DOHH2 (cell line): ENCODE data around the gene TRPM5.
"Not testable (repeated sequence)": the region's sequence is repeated elsewhere in the genome, so short reads cannot be mapped to it uniquely, and the experiment has no call there.

Source experiments
- H3F3A ChIP-seq: fragments of 200-600 bp; sonication (generic), shearing (Covaris generic); 2 replicates; pipeline ENCODE4 v1.6.0; 2016; ENCODE audit warnings: antibody characterized with exemption, mild to moderate bottlenecking; ENCODE audit not compliant: control insufficient read depth, insufficient read depth
- H3K27ac ChIP-seq: fragments of 200-600 bp; sonication (generic); 2 replicates; pipeline ENCODE4 v1.5.1; 2014; ENCODE audit warnings: low read depth, mild to moderate bottlenecking, low read length, moderate library complexity
- H3K27me3 ChIP-seq: fragments of 200-600 bp; sonication (generic); 2 replicates; pipeline ENCODE4 v1.6.1; 2014; ENCODE audit warnings: mild to moderate bottlenecking, low read length, mixed read lengths; ENCODE audit not compliant: control insufficient read depth
- H3K36me3 ChIP-seq: fragments of 200-600 bp; sonication (generic); 2 replicates; pipeline ENCODE4 v1.6.1; 2014; ENCODE audit warnings: mild to moderate bottlenecking, low read length, moderate library complexity, mixed read lengths; ENCODE audit not compliant: control insufficient read depth
- H3K4me1 ChIP-seq: fragments of 200-600 bp; sonication (generic); 2 replicates; pipeline ENCODE4 v1.6.1; 2014; ENCODE audit warnings: mild to moderate bottlenecking, low read length, mixed read lengths; ENCODE audit not compliant: control insufficient read depth
- H3K4me2 ChIP-seq: fragments of 200-600 bp; sonication (generic); 2 replicates; pipeline ENCODE4 v1.6.0; 2014; ENCODE audit warnings: mild to moderate bottlenecking, low read length, moderate library complexity
- H3K4me3 ChIP-seq: fragments of 200-600 bp; sonication (generic); 2 replicates; pipeline ENCODE4 v1.5.1; 2014; ENCODE audit warnings: mild to moderate bottlenecking, low read length, mixed read lengths
- H3K79me2 ChIP-seq: fragments of 200-600 bp; sonication (generic); 2 replicates; pipeline ENCODE4 v1.6.1; 2014; ENCODE audit warnings: mild to moderate bottlenecking, low read length, mixed read lengths; ENCODE audit not compliant: control insufficient read depth
- H3K9me2 ChIP-seq: fragments of 200-600 bp; sonication (generic); replicated peaks from 2 replicates; pipeline ENCODE4 v1.6.1; 2014; ENCODE audit warnings: mild to moderate bottlenecking, low read length, mixed read lengths; ENCODE audit not compliant: control insufficient read depth
- H3K9me3 ChIP-seq: fragments of 200-600 bp; sonication (generic); 2 replicates; pipeline ENCODE4 v1.6.1; 2014; ENCODE audit warnings: antibody characterized with exemption, low read length, mixed read lengths; ENCODE audit not compliant: control insufficient read depth, insufficient read depth
- H4K20me1 ChIP-seq: fragments of 200-600 bp; sonication (generic); 2 replicates; pipeline ENCODE4 v1.6.0; 2014; ENCODE audit warnings: low read depth, mild to moderate bottlenecking, antibody characterized with exemption, low read length, moderate library complexity; ENCODE audit not compliant: control insufficient read depth, insufficient read depth
- EZH2phosphoT487 ChIP-seq: fragments of 200-600 bp; sonication (generic); IDR thresholded peaks from 2 replicates; pipeline ENCODE4 v1.6.1; 2017; ENCODE audit warnings: borderline replicate concordance, mild to moderate bottlenecking, antibody characterized with exemption, low read length, moderate library complexity, mixed read lengths
- TF ChIP-seq, protein P1 (sequence below): fragments of 200-600 bp; sonication (generic); IDR thresholded peaks from one replicate; pipeline ENCODE4 v1.5.1; 2014; ENCODE audit warnings: antibody characterized with exemption, mild to moderate bottlenecking, low read depth, low read length; ENCODE audit not compliant: poor library complexity, severe bottlenecking

Gene TRPM5

DNA sequence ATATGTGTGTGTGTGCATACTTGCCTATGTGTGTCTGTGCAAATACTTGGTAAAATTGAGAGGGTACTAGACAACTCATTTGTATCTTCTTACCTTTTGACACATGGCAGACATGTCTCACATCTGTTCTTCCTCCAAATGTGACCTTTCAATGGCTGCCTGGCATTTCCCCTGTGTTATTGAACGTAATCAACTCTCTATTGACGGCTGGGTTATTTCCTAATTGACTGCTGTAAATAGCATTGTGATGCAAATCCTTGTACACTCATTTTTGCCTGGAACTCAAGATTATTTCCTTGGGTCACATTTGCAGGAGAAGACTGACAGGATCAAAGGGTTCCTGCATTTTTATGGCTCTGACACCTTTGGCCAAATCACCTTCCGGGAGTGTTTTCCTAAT lies 37.9 kb upstream of the TRPM5 start:
- H3K27me3 ChIP-seq: no peaks in the 10 kb centered on the region
- H3K4me3 ChIP-seq: no peak overlapping the region
- no peaks in the 10 kb centered on the region for H3F3A ChIP-seq
- no peak overlapping the region for H3K4me2 ChIP-seq
- TF ChIP-seq, protein P1, sequence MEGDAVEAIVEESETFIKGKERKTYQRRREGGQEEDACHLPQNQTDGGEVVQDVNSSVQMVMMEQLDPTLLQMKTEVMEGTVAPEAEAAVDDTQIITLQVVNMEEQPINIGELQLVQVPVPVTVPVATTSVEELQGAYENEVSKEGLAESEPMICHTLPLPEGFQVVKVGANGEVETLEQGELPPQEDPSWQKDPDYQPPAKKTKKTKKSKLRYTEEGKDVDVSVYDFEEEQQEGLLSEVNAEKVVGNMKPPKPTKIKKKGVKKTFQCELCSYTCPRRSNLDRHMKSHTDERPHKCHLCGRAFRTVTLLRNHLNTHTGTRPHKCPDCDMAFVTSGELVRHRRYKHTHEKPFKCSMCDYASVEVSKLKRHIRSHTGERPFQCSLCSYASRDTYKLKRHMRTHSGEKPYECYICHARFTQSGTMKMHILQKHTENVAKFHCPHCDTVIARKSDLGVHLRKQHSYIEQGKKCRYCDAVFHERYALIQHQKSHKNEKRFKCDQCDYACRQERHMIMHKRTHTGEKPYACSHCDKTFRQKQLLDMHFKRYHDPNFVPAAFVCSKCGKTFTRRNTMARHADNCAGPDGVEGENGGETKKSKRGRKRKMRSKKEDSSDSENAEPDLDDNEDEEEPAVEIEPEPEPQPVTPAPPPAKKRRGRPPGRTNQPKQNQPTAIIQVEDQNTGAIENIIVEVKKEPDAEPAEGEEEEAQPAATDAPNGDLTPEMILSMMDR: no peak
- TF ChIP-seq EZH2phosphoT487: no peak
- H3K9me2 ChIP-seq: no peaks in the 10 kb centered on the region
- peaks cover 4% of the 10 kb centered on the region; the same call in 1 of the 2 replicates for H3K9me3 ChIP-seq
- H3K4me1 ChIP-seq: no peaks in the 10 kb centered on the region
- H3K27ac ChIP-seq: no peak overlapping the region
- H3K36me3 ChIP-seq: no peaks in the 10 kb centered on the region
- H4K20me1 ChIP-seq: no peaks in the 10 kb centered on the region
- no peaks in the 10 kb centered on the region for H3K79me2 ChIP-seq

DNA sequence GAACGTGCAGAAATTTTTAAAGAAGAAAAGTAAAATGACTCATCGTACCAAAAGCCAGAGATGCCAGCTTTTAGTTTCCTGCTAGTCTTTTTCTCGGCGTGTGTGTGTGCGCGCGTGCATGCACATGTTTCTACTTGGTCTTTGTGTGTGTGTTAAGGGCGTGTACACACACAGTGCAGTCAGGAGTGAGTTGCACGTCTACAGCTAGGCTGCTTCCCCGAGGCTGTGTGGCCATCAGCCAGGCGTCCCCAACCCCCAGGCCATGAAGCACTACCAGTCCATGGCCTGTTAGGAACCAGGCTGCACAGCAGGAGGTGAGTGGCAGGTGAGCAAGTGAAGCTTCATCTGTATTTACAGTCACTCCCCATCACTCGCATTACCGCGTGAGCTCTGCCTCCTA lies 36.9 kb upstream of the TRPM5 start:
- Histone ChIP-seq H3F3A (no peaks in the 10 kb centered on the region), H3K4me3 (no peak overlapping the region), H3K79me2 (no peaks in the 10 kb centered on the region), H3K9me3 (no peaks in the 10 kb centered on the region; the same call in 1 of the 2 replicates), H3K4me2 (no peak overlapping the region), H4K20me1 (no peaks in the 10 kb centered on the region), H3K27me3 (no peaks in the 10 kb centered on the region), H3K4me1 (no peaks in the 10 kb centered on the region), H3K27ac (no peak overlapping the region), H3K9me2 (no peaks in the 10 kb centered on the region), H3K36me3 (no peaks in the 10 kb centered on the region)
- TF ChIP-seq, protein P1: no peak
- no peak for TF ChIP-seq EZH2phosphoT487

DNA sequence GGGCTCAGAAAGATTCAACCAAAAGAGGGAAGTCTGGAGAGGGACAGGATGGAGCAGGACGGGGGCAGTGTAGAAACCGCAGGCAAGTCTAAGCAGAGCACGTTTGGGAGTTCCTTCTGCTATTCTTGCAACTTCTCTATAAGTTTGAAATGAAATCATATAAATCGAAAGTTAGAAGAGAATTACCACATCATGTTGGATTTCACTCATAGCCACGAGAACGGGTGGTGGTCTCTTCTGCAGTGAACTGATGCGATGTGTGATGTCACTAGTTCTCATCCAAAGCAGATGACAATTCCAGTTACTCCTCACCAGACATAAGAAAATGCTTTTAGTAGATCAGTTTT lies 36.5 kb upstream of the TRPM5 start:
- no peaks in the 10 kb centered on the region for H3K36me3 ChIP-seq
- TF ChIP-seq, protein P1: no peak
- no peak for TF ChIP-seq EZH2phosphoT487
- no peaks in the 10 kb centered on the region for H3F3A ChIP-seq
- H3K79me2 ChIP-seq: no peaks in the 10 kb centered on the region
- H3K4me2 ChIP-seq: no peak overlapping the region
- no peaks in the 10 kb centered on the region for H3K4me1 ChIP-seq
- no peaks in the 10 kb centered on the region for H3K27me3 ChIP-seq
- no peak overlapping the region for H3K4me3 ChIP-seq
- H3K27ac ChIP-seq: no peak overlapping the region
- no peaks in the 10 kb centered on the region for H4K20me1 ChIP-seq
- no peaks in the 10 kb centered on the region for H3K9me2 ChIP-seq
- no peaks in the 10 kb centered on the region; the same call in 1 of the 2 replicates for H3K9me3 ChIP-seq

DNA sequence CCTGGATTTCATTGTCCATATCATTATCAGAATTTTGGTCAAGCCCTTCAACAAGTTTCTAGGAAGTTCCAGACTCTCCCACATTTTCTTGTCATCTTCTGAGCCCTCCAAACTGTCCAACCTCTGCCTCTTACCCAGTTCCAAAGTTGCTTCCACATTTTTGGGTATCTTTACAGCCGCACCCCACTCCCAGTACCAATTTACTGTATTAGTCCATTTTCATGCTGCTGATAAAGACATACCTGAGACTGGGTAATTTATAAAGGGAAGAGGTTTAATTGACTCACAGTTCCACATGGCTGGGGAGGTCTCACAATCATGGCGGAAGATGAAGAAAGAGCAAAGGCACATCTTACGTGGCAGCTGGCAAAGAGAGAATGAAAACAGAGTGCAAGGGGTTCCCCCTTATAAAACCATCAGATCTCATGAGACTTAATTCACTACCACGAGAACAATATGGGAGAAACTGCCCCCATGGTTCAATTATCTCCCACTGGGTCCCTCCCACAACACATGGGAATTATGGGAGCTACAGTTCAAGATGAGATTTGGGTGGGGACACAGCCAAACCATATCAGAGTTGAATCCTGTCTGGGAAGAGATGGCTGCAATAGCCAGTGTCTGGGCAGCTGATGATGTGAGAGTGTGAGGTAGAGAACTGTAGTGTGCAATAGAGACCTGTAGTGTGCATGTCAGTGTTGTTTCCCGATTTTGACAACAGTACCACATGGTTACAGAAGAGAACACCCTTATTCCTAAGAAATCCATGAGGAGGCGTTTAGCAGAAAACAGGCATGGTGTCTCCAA lies 36.0 kb upstream of the TRPM5 start:
- not testable (repeated sequence) for H3K4me2 ChIP-seq, H3F3A ChIP-seq, H3K9me2 ChIP-seq, H3K79me2 ChIP-seq, H3K4me3 ChIP-seq, H3K4me1 ChIP-seq, H3K36me3 ChIP-seq, H3K27me3 ChIP-seq, H3K9me3 ChIP-seq, H3K27ac ChIP-seq, H4K20me1 ChIP-seq
